ENCODE data around the gene IGSF6. TPM values are rescaled to one million over a fixed set of nuclear protein-coding genes. Genes with fewer than 3 reads are reported as not detected.
"Not testable (repeated sequence)": the region's sequence is repeated elsewhere in the genome, so short reads cannot be mapped to it uniquely, and the experiment has no call there.

The IGSF6 gene, protein sequence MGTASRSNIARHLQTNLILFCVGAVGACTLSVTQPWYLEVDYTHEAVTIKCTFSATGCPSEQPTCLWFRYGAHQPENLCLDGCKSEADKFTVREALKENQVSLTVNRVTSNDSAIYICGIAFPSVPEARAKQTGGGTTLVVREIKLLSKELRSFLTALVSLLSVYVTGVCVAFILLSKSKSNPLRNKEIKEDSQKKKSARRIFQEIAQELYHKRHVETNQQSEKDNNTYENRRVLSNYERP
- 1 to 10 TPM in 2 of 4 donors, under 1 TPM in 2; 0.59 to 4.1 (median 1.6) TPM for total RNA-seq

DNA sequence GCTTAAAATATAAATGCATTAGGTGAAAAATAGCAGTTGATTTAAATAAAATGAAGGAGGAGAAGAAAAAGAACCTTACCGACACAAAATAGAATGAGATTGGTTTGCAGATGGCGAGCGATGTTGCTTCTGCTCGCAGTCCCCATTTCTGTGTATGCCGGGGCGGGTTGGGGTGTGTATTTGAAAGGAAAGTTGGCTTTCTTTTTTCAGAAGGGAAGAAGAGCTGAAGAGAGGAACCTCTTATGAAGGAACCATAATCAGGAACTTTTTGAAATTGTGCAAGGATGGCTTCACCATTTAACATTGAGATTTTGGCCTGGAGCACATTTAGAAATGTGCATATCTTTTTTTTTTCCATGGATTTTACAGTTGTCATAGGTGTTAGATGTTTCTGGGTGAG, at the start of gene IGSF6:
Gene IGSF6 (minus strand): TSS at position 156 of the 400 bp plus-strand sequence. CDS start 10 bp downstream, at position 146.
- H3K9me3 ChIP-seq = no peaks in the 10 kb centered on the region
- no peaks in the 10 kb centered on the region for H3K36me3 ChIP-seq
- no peaks in the 10 kb centered on the region for H3K27me3 ChIP-seq
- TF ChIP-seq POLR2A (IDR thresholded peaks at IDR 0.05) = no peak
- TF ChIP-seq, protein P1, sequence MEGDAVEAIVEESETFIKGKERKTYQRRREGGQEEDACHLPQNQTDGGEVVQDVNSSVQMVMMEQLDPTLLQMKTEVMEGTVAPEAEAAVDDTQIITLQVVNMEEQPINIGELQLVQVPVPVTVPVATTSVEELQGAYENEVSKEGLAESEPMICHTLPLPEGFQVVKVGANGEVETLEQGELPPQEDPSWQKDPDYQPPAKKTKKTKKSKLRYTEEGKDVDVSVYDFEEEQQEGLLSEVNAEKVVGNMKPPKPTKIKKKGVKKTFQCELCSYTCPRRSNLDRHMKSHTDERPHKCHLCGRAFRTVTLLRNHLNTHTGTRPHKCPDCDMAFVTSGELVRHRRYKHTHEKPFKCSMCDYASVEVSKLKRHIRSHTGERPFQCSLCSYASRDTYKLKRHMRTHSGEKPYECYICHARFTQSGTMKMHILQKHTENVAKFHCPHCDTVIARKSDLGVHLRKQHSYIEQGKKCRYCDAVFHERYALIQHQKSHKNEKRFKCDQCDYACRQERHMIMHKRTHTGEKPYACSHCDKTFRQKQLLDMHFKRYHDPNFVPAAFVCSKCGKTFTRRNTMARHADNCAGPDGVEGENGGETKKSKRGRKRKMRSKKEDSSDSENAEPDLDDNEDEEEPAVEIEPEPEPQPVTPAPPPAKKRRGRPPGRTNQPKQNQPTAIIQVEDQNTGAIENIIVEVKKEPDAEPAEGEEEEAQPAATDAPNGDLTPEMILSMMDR (IDR thresholded peaks at IDR 0.05) = no peak
- no peak within 1 kb of the TSS for H3K27ac ChIP-seq
- DNase-seq = no peak
- H3K4me1 ChIP-seq = no peaks in the 10 kb centered on the region
- H3K4me3 ChIP-seq = no peak within 1 kb of the TSS
- intact Hi-C loops (cut with DNase I; ENCODE audit: low total_unique reads) = no loop called here

DNA sequence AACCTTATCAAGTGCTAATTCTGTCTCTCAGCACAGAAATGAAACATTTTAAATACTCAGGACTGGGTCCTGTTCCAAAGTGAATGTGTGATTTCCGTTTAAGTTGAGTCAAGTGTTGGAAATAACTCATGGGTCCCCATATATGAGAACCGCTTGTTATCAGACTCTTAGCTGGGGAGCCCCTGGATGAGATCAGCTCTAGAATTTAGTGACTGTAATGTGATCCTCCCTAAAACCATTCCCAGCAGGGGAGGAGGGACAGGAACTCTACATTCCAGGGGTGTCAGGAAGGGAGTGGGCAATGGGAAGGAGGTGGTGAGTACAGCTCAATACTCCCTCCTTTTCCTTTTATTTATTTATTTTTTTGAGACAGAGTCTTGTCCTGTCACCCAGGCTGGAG, 48.9 kb upstream of the IGSF6 start:
- H3K27me3 ChIP-seq = no peaks in the 10 kb centered on the region
- DNase-seq = no peak
- no peaks in the 10 kb centered on the region for H3K9me3 ChIP-seq
- no peaks in the 10 kb centered on the region for H3K4me1 ChIP-seq
- TF ChIP-seq POLR2A (IDR thresholded peaks at IDR 0.05) = no peak
- TF ChIP-seq, protein P1 (IDR thresholded peaks at IDR 0.05) = no peak
- H3K27ac ChIP-seq = no peak overlapping the region
- intact Hi-C loops (cut with DNase I; ENCODE audit: low total_unique reads) = no loop called here
- no peaks in the 10 kb centered on the region for H3K36me3 ChIP-seq
- H3K4me3 ChIP-seq = no peak overlapping the region

DNA sequence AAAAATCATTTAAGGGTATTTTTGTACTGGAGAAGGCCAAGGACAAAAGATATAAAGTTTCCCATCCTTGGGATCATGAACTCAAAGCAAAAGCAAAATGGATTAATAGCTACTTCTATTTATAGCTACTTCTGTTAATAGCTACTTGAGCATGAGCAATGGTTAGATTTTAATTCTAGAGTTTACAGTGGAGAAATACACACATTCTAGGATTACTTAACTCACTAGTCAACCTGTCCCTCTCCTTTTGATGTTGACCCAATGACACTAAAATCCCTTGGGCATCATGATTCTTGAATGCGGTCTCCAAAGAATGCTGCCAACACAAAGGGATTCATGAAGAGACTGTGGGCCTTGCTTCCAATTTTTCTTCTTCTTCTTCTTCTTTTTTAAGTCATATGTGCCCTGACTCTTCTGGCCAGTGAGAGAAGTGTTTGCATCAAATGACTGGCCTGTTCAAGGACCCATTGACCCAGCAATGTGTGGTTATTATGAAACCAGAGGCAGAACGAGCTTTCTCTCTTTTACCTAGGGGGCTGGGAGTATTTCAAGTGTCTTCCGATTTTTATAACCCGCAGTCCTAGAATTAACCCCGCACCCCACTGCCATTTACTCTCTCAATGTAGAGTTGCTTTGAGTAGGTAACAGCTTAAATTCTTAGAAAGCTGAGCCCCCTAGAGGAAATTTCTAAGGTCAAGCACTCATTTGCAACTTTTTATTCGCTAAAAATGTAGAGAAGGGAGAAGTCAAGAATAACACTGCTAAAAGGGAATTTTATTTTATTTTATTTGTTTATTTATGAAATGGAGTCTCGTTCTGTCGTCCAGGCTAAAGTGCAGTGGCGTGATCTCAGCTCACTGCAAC, 46.0 kb upstream of the IGSF6 start:
- H3K36me3 ChIP-seq = no peaks in the 10 kb centered on the region
- H3K9me3 ChIP-seq = no peaks in the 10 kb centered on the region
- H3K4me3 ChIP-seq = no peak overlapping the region
- intact Hi-C loops (cut with DNase I; ENCODE audit: low total_unique reads) = no loop called here
- H3K27me3 ChIP-seq = no peaks in the 10 kb centered on the region
- H3K4me1 ChIP-seq = no peaks in the 10 kb centered on the region
- no peak for DNase-seq
- H3K27ac ChIP-seq = no peak overlapping the region
- TF ChIP-seq, protein P1 (IDR thresholded peaks at IDR 0.05) = no peak
- no peak for TF ChIP-seq POLR2A (IDR thresholded peaks at IDR 0.05)

DNA sequence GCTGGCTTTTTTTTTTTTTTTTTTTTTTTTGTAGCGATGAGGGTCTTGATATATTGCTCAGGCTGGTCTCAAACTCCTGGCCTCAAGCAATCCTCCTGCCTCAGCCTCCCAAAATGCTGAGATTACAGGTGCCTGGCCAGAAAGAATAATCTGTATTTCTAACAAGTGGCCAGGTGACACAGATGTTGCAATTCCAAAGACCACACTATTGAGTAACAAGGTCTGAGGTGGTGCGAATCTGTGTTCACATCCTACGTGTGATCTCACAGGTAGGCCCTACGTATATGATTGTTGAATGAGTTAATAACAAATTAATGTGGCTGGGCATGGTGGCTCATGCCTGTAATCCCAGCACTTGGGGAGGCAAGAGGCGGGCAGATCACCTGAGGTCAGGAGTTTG, 44.6 kb upstream of the IGSF6 start:
- DNase-seq = no peak
- no peaks in the 10 kb centered on the region for H3K9me3 ChIP-seq
- no peaks in the 10 kb centered on the region for H3K36me3 ChIP-seq
- H3K4me3 ChIP-seq = no peak overlapping the region
- H3K4me1 ChIP-seq = no peaks in the 10 kb centered on the region
- intact Hi-C loops (cut with DNase I; ENCODE audit: low total_unique reads) = no loop called here
- H3K27me3 ChIP-seq = no peaks in the 10 kb centered on the region
- no peak overlapping the region for H3K27ac ChIP-seq
- no peak for TF ChIP-seq POLR2A (IDR thresholded peaks at IDR 0.05)
- TF ChIP-seq, protein P1 (IDR thresholded peaks at IDR 0.05) = no peak

DNA sequence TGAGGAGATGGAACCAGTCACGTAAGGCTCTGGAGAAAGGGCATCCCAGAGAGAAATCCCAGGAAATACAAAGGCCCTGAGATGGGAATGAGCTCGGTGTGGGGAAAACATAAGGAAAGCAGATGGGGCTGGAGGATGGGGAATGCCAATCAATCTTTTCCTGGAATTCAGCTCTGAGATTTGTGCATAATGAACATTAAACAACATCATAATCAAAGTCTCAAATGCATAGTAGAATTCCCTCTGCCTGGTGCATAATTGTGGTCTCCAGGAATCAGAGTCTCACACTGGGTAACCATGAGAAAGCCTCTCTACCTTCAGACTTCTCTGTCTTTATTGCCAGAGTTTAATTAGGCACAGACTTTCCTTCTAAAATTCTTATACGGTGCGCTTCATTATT, 42.2 kb upstream of the IGSF6 start:
- Histone ChIP-seq H3K4me3 (no peak overlapping the region), H3K4me1 (no peaks in the 10 kb centered on the region), H3K27me3 (no peaks in the 10 kb centered on the region), H3K9me3 (no peaks in the 10 kb centered on the region), H3K36me3 (no peaks in the 10 kb centered on the region), H3K27ac (no peak overlapping the region)
- intact Hi-C loops (cut with DNase I; ENCODE audit: low total_unique reads) = no loop called here
- TF ChIP-seq, protein P1 (IDR thresholded peaks at IDR 0.05) = no peak
- no peak for TF ChIP-seq POLR2A (IDR thresholded peaks at IDR 0.05)
- no peak for DNase-seq

DNA sequence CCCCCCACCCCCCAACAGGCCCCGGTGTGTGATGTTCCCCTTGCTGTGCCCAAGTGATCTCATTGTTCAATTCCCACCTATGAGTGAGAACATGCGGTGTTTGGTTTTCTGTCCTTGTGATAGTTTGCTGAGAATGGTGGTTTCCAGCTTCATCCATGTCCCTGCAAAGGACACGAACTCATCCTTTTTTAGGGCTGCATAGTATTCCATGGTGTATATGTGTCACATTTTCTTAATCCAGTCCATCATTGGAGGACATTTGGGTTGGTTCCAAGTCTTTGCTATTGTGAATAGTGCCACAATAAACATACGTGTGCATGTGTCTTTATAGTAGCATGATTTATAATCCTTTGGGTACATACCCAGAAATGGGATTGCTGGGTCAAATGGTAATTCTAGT, 38.6 kb upstream of the IGSF6 start:
- intact Hi-C loops (cut with DNase I; ENCODE audit: low total_unique reads); H3K4me1 ChIP-seq; H3K4me3 ChIP-seq; H3K36me3 ChIP-seq; H3K27me3 ChIP-seq; H3K27ac ChIP-seq; DNase-seq; H3K9me3 ChIP-seq: not testable (repeated sequence)
